ENCODE results near the gene TPI1. TPM values are rescaled to one million over a fixed set of nuclear protein-coding genes. Genes with fewer than 3 reads are reported as not detected.
A peak's percentile ranks its signal among the peaks of the same experiment; 100 is the strongest.
"Not testable (repeated sequence)": the region's sequence is repeated elsewhere in the genome, so short reads cannot be mapped to it uniquely, and the experiment has no call there.

The TPI1 gene
- total RNA-seq, 1 donor from 2014 or later: 722 TPM

- H3K27me3 Mint-ChIP-seq (ENCODE audit: low read depth, unreplicated experiment): no peaks in the 10 kb centered on the region
- no peak overlapping the region for H3K27ac ChIP-seq (ENCODE audit: low read depth, low read length)
- H3K4me1 ChIP-seq (ENCODE audit: insufficient read depth, low read length): peaks cover under 1% of the 10 kb centered on the region
- TF ChIP-seq CTCF (IDR thresholded peaks at IDR 0.05; ENCODE audit: insufficient read depth, low read depth, low read length): no peak
- TF ChIP-seq EZH2 (IDR thresholded peaks at IDR 0.05; ENCODE audit: insufficient read depth, low read length): no peak
- H3K9ac ChIP-seq (ENCODE audit: low read length): no peak overlapping the region
- H4K20me1 ChIP-seq (ENCODE audit: insufficient read depth, low read length): no peaks in the 10 kb centered on the region
- FAIRE-seq (no peak), DNase-seq (ENCODE audit: low read depth) (no peak)
- H3K27me3 ChIP-seq (ENCODE audit: insufficient read depth, low read length): no peaks in the 10 kb centered on the region
- H3K4me3 Mint-ChIP-seq (ENCODE audit: unreplicated experiment): no peak overlapping the region
- no peak overlapping the region for H3K27ac Mint-ChIP-seq (ENCODE audit: unreplicated experiment)
- H2AFZ ChIP-seq (ENCODE audit: low read depth, low read length): no peak overlapping the region
- no peaks in the 10 kb centered on the region for H3K9me3 ChIP-seq (ENCODE audit: insufficient read depth, low read depth, low read length)
- peaks cover 35% of the 10 kb centered on the region for H3K36me3 Mint-ChIP-seq (ENCODE audit: low read depth, unreplicated experiment)
- H3K36me3 ChIP-seq (ENCODE audit: insufficient read depth, low read length): peaks cover 45% of the 10 kb centered on the region
- no peaks in the 10 kb centered on the region for H3K79me2 ChIP-seq (ENCODE audit: insufficient read depth, low read length)
- no peaks in the 10 kb centered on the region for H3K9me3 Mint-ChIP-seq (ENCODE audit: unreplicated experiment)
- no peak overlapping the region for H3K4me2 ChIP-seq (ENCODE audit: low read length)
- no peak overlapping the region for H3K4me3 ChIP-seq (ENCODE audit: insufficient read depth, low read depth, low read length)
- H3K4me1 Mint-ChIP-seq (ENCODE audit: low read depth, unreplicated experiment): no peaks in the 10 kb centered on the region
Measured at GRCh38 chr12:6861391-6861790, 5.9 kb upstream of the TPI1 start.

GRCh38 chr12:6863033-6863432, 4.3 kb upstream of the TPI1 start:
- Histone ChIP-seq H3K27me3 (ENCODE audit: insufficient read depth, low read length) (no peaks in the 10 kb centered on the region), H3K9ac (ENCODE audit: low read length) (no peak overlapping the region), H3K4me3 (ENCODE audit: insufficient read depth, low read depth, low read length) (no peak overlapping the region), H3K4me1 (ENCODE audit: insufficient read depth, low read length) (peaks cover 7% of the 10 kb centered on the region), H3K4me2 (ENCODE audit: low read length) (no peak overlapping the region), H3K79me2 (ENCODE audit: insufficient read depth, low read length) (peaks cover 7% of the 10 kb centered on the region), H3K9me3 (ENCODE audit: insufficient read depth, low read depth, low read length) (no peaks in the 10 kb centered on the region), H2AFZ (ENCODE audit: low read depth, low read length) (no peak overlapping the region), H3K27ac (ENCODE audit: low read depth, low read length) (no peak overlapping the region), H4K20me1 (ENCODE audit: insufficient read depth, low read length) (peaks cover 6% of the 10 kb centered on the region), H3K36me3 (ENCODE audit: insufficient read depth, low read length) (peaks cover 35% of the 10 kb centered on the region)
- FAIRE-seq (no peak), DNase-seq (ENCODE audit: low read depth) (no peak)
- Mint-ChIP-seq H3K9me3 (ENCODE audit: unreplicated experiment) (no peaks in the 10 kb centered on the region), H3K4me1 (ENCODE audit: low read depth, unreplicated experiment) (no peaks in the 10 kb centered on the region), H3K27me3 (ENCODE audit: low read depth, unreplicated experiment) (no peaks in the 10 kb centered on the region), H3K36me3 (ENCODE audit: low read depth, unreplicated experiment) (peaks cover 31% of the 10 kb centered on the region), H3K4me3 (ENCODE audit: unreplicated experiment) (no peak overlapping the region), H3K27ac (ENCODE audit: unreplicated experiment) (peak overlapping the region; percentile 34)
- TF ChIP-seq CTCF (IDR thresholded peaks at IDR 0.05; ENCODE audit: insufficient read depth, low read depth, low read length) (no peak), EZH2 (IDR thresholded peaks at IDR 0.05; ENCODE audit: insufficient read depth, low read length) (no peak)

- H3K27me3 Mint-ChIP-seq (ENCODE audit: low read depth, unreplicated experiment): no peaks in the 10 kb centered on the region
- H3K9me3 ChIP-seq (ENCODE audit: insufficient read depth, low read depth, low read length): no peaks in the 10 kb centered on the region
- peaks cover 28% of the 10 kb centered on the region for H3K36me3 ChIP-seq (ENCODE audit: insufficient read depth, low read length)
- H3K9me3 Mint-ChIP-seq (ENCODE audit: unreplicated experiment): no peaks in the 10 kb centered on the region
- H3K36me3 Mint-ChIP-seq (ENCODE audit: low read depth, unreplicated experiment): peaks cover 29% of the 10 kb centered on the region
- H3K4me1 ChIP-seq (ENCODE audit: insufficient read depth, low read length): peaks cover 14% of the 10 kb centered on the region
- H2AFZ ChIP-seq (ENCODE audit: low read depth, low read length): no peak overlapping the region
- peak overlapping the region; percentile 34 for H3K27ac Mint-ChIP-seq (ENCODE audit: unreplicated experiment)
- FAIRE-seq (no peak), DNase-seq (ENCODE audit: low read depth) (no peak)
- TF ChIP-seq CTCF (IDR thresholded peaks at IDR 0.05; ENCODE audit: insufficient read depth, low read depth, low read length) (no peak), EZH2 (IDR thresholded peaks at IDR 0.05; ENCODE audit: insufficient read depth, low read length) (no peak)
- H3K4me3 ChIP-seq (ENCODE audit: insufficient read depth, low read depth, low read length): no peak overlapping the region
- H3K4me2 ChIP-seq (ENCODE audit: low read length): no peak overlapping the region
- no peaks in the 10 kb centered on the region for H3K27me3 ChIP-seq (ENCODE audit: insufficient read depth, low read length)
- no peak overlapping the region for H3K9ac ChIP-seq (ENCODE audit: low read length)
- H3K4me3 Mint-ChIP-seq (ENCODE audit: unreplicated experiment): no peak overlapping the region
- H3K79me2 ChIP-seq (ENCODE audit: insufficient read depth, low read length): peaks cover 14% of the 10 kb centered on the region
- peaks cover under 1% of the 10 kb centered on the region for H3K4me1 Mint-ChIP-seq (ENCODE audit: low read depth, unreplicated experiment)
- no peak overlapping the region for H3K27ac ChIP-seq (ENCODE audit: low read depth, low read length)
- H4K20me1 ChIP-seq (ENCODE audit: insufficient read depth, low read length): peaks cover 13% of the 10 kb centered on the region
Measured at GRCh38 chr12:6863586-6864321, 3.6 kb upstream of the TPI1 start.

GRCh38 chr12:6865307-6865706, 2.0 kb upstream of the TPI1 start:
- peaks cover 30% of the 10 kb centered on the region for H3K79me2 ChIP-seq (ENCODE audit: insufficient read depth, low read length)
- not testable (repeated sequence) for H2AFZ ChIP-seq (ENCODE audit: low read depth, low read length); FAIRE-seq; H3K4me2 ChIP-seq (ENCODE audit: low read length); DNase-seq (ENCODE audit: low read depth); H3K27ac Mint-ChIP-seq (ENCODE audit: unreplicated experiment); H3K27me3 ChIP-seq (ENCODE audit: insufficient read depth, low read length); H3K27me3 Mint-ChIP-seq (ENCODE audit: low read depth, unreplicated experiment); H3K4me3 ChIP-seq (ENCODE audit: insufficient read depth, low read depth, low read length); H3K9me3 Mint-ChIP-seq (ENCODE audit: unreplicated experiment); H3K27ac ChIP-seq (ENCODE audit: low read depth, low read length); H3K9me3 ChIP-seq (ENCODE audit: insufficient read depth, low read depth, low read length); H3K9ac ChIP-seq (ENCODE audit: low read length)
- peaks cover 26% of the 10 kb centered on the region for H3K4me1 ChIP-seq (ENCODE audit: insufficient read depth, low read length)
- H3K4me3 Mint-ChIP-seq (ENCODE audit: unreplicated experiment): peak overlapping the region; percentile 29
- H3K36me3 Mint-ChIP-seq (ENCODE audit: low read depth, unreplicated experiment): peaks cover 36% of the 10 kb centered on the region
- peaks cover 12% of the 10 kb centered on the region for H3K4me1 Mint-ChIP-seq (ENCODE audit: low read depth, unreplicated experiment)
- peaks cover 29% of the 10 kb centered on the region for H3K36me3 ChIP-seq (ENCODE audit: insufficient read depth, low read length)
- H4K20me1 ChIP-seq (ENCODE audit: insufficient read depth, low read length): peaks cover 29% of the 10 kb centered on the region

Measured in astrocyte (in vitro differentiated cells and primary cell).